ENCODE measurements around the gene RBM20. TPM values are rescaled to one million over a fixed set of nuclear protein-coding genes. Genes with fewer than 3 reads are reported as not detected.

The RBM20 gene
- total and polyA plus RNA-seq, 2 donors from 2014 or later = 0.88 to 2.1 TPM

- peak overlapping the region in 2 of 3 donors; percentile 71 to 77 for H3K9ac ChIP-seq (ENCODE audit: low read length in 3 of 3)
- no peak overlapping the region for H3K27ac ChIP-seq (ENCODE audit: low read depth in 2 of 2, low read length in 2 of 2)
- DNase-seq (no peak), FAIRE-seq (no peak)
- peaks cover 0 to 8% (median 2%) of the 10 kb centered on the region in 3 donors for H3K4me1 ChIP-seq (ENCODE audit: control insufficient read depth in 2 of 3, insufficient read depth in 2 of 3, low read depth in 1 of 3, low read length in 3 of 3)
- H3K36me3 ChIP-seq (ENCODE audit: control insufficient read depth in 2 of 3, insufficient read depth in 3 of 3, low read length in 3 of 3) = peaks cover 2 to 8% (median 4%) of the 10 kb centered on the region in 3 donors
- intact Hi-C loops (cut with DNase I) = no loop called here
- no peak for TF ChIP-seq CTCF (IDR thresholded peaks at IDR 0.05; ENCODE audit: borderline replicate concordance, extremely low read depth, insufficient read depth)
- no peaks in the 10 kb centered on the region for H3K27me3 ChIP-seq (ENCODE audit: control insufficient read depth, insufficient read depth, low read length)
- no peaks in the 10 kb centered on the region for H3K9me3 ChIP-seq (ENCODE audit: control insufficient read depth in 2 of 3, insufficient read depth in 1 of 3, low read length in 3 of 3)
- peak overlapping the region; percentile 12 to 88 (median 75) for H3K4me3 ChIP-seq (ENCODE audit: low read length in 3 of 3)
These were observed 229.8 kb downstream of the RBM20 start for GRCh38 chr10:110873951-110874350.

GRCh38 chr10:110876000-110876399 lies 231.9 kb downstream of the RBM20 start:
- FAIRE-seq = no peak
- Histone ChIP-seq H3K27ac (ENCODE audit: low read depth in 2 of 2, low read length in 2 of 2) (no peak overlapping the region), H3K4me3 (ENCODE audit: low read length in 3 of 3) (no peak overlapping the region), H3K36me3 (ENCODE audit: control insufficient read depth in 2 of 3, insufficient read depth in 3 of 3, low read length in 3 of 3) (peaks cover 2 to 8% (median 4%) of the 10 kb centered on the region in 3 donors), H3K9me3 (ENCODE audit: control insufficient read depth in 2 of 3, insufficient read depth in 1 of 3, low read length in 3 of 3) (no peaks in the 10 kb centered on the region), H3K9ac (ENCODE audit: low read length in 3 of 3) (no peak overlapping the region), H3K4me1 (ENCODE audit: control insufficient read depth in 2 of 3, insufficient read depth in 2 of 3, low read depth in 1 of 3, low read length in 3 of 3) (peaks cover 0 to 4% (median under 1%) of the 10 kb centered on the region in 3 donors), H3K27me3 (ENCODE audit: control insufficient read depth, insufficient read depth, low read length) (no peaks in the 10 kb centered on the region)
- DNase-seq = no peak
- intact Hi-C loops (cut with DNase I) = no loop called here
- no peak for TF ChIP-seq CTCF (IDR thresholded peaks at IDR 0.05; ENCODE audit: borderline replicate concordance, extremely low read depth, insufficient read depth)

DNA sequence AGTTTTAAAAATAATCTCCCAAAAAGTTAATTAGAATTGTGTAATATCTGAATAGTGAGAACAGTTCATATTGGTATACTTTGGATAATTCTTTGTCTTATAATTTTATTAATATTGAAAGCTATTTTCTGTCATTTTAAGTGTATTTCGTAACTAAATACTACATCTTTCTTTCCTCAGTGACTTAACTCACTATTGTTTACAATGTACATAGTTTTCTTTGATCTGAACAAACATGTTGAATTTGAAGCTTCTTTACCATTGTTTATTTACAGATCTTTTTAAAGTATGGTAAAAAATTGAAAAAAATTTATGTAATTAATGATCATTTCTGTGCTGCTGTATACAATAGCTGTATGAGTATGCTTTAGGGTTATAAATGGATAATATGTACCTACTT lies 232.7 kb downstream of the RBM20 start:
- Histone ChIP-seq H3K4me1 (ENCODE audit: control insufficient read depth in 2 of 3, insufficient read depth in 2 of 3, low read depth in 1 of 3, low read length in 3 of 3) (no peaks in the 10 kb centered on the region), H3K4me3 (ENCODE audit: low read length in 3 of 3) (no peak overlapping the region), H3K27ac (ENCODE audit: low read depth in 2 of 2, low read length in 2 of 2) (no peak overlapping the region), H3K36me3 (ENCODE audit: control insufficient read depth in 2 of 3, insufficient read depth in 3 of 3, low read length in 3 of 3) (peaks cover 2 to 8% (median 7%) of the 10 kb centered on the region in 3 donors), H3K27me3 (ENCODE audit: control insufficient read depth, insufficient read depth, low read length) (no peaks in the 10 kb centered on the region), H3K9me3 (ENCODE audit: control insufficient read depth in 2 of 3, insufficient read depth in 1 of 3, low read length in 3 of 3) (no peaks in the 10 kb centered on the region), H3K9ac (ENCODE audit: low read length in 3 of 3) (no peak overlapping the region)
- DNase-seq (no peak), FAIRE-seq (peak; percentile 66)
- TF ChIP-seq CTCF (IDR thresholded peaks at IDR 0.05; ENCODE audit: borderline replicate concordance, extremely low read depth, insufficient read depth) = no peak
- intact Hi-C loops (cut with DNase I) = no loop called here

DNA sequence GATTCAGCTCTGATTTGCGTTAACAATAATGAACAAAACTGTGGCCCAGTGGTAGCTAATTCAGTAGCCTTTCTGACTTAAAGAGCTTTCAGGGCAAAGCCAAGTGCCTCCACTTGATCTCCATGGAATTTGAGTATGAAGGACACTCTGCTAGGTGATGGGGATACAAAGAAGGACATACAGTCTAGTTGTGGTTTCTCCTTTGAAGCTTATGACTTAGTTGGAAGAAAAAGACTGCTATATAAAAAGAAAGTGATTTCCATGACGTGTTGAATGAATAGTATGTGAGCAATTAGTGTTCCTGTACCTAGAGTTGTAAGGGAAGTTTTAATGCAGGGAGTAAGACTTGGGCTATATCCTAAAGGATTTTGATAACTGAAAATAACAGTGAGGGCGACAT lies 235.9 kb downstream of the RBM20 start:
- no peak overlapping the region for H3K27ac ChIP-seq (ENCODE audit: low read depth in 2 of 2, low read length in 2 of 2)
- H3K27me3 ChIP-seq (ENCODE audit: control insufficient read depth, insufficient read depth, low read length) = no peaks in the 10 kb centered on the region
- FAIRE-seq (no peak), DNase-seq (no peak)
- no peaks in the 10 kb centered on the region for H3K9me3 ChIP-seq (ENCODE audit: control insufficient read depth in 2 of 3, insufficient read depth in 1 of 3, low read length in 3 of 3)
- H3K36me3 ChIP-seq (ENCODE audit: control insufficient read depth in 2 of 3, insufficient read depth in 3 of 3, low read length in 3 of 3) = peaks cover 4 to 16% (median 11%) of the 10 kb centered on the region in 3 donors
- H3K9ac ChIP-seq (ENCODE audit: low read length in 3 of 3) = no peak overlapping the region
- TF ChIP-seq CTCF (IDR thresholded peaks at IDR 0.05; ENCODE audit: borderline replicate concordance, extremely low read depth, insufficient read depth) = no peak
- no peaks in the 10 kb centered on the region for H3K4me1 ChIP-seq (ENCODE audit: control insufficient read depth in 2 of 3, insufficient read depth in 2 of 3, low read depth in 1 of 3, low read length in 3 of 3)
- no peak overlapping the region for H3K4me3 ChIP-seq (ENCODE audit: low read length in 3 of 3)
- intact Hi-C loops (cut with DNase I) = no loop called here
